H1 (cell line): ENCODE results near the gene HOXB8. TPM values are rescaled to one million over a fixed set of nuclear protein-coding genes. Genes with fewer than 3 reads are reported as not detected.

Source experiments
- ATF2 ChIP-seq: IDR thresholded peaks from 2 replicates; pipeline ENCODE4 v1.6.1; 2012; ENCODE audit warnings: low read length, inconsistent platforms
- CBX8 ChIP-seq: fragments of 300-800, 300-1000 bp; sonication (generic); IDR thresholded peaks from 2 replicates; pipeline ENCODE4 v1.7.1; 2016; ENCODE audit warnings: low read depth, low read length, borderline replicate concordance
- CHD1 ChIP-seq: IDR thresholded peaks from 2 replicates; pipeline ENCODE4 v1.6.1; 2012; ENCODE audit warnings: low read depth, low read length, improper control_type of control experiment
- CREB1 ChIP-seq: IDR thresholded peaks from 2 replicates; pipeline ENCODE4 v1.6.1; 2012; ENCODE audit warnings: inconsistent platforms
- CTBP2 ChIP-seq: IDR thresholded peaks from 2 replicates; pipeline ENCODE4 v1.7.0; 2011; ENCODE audit warnings: borderline replicate concordance, mild to moderate bottlenecking, moderate library complexity, mixed read lengths, low read length; ENCODE audit not compliant: insufficient read depth, insufficient read length
- CTCF ChIP-seq, 3 experiments: IDR thresholded peaks; 1 replicate in 2 of 3; 2 replicates in 1 of 3; pipeline versions ENCODE4 v1.5.1 to v1.6.1; 2011; ENCODE audit warnings: low read length in 3 of 3, mild to moderate bottlenecking in 3 of 3, inconsistent platforms in 2 of 3, low read depth in 1 of 3, moderate library complexity in 1 of 3; ENCODE audit not compliant: insufficient read depth in 1 of 3; ENCODE audit errors: control extremely low read depth in 1 of 3
- EGR1 ChIP-seq: IDR thresholded peaks from 2 replicates; pipeline ENCODE4 v1.6.1; 2011; ENCODE audit warnings: low read depth, low read length, borderline replicate concordance
- EP300 ChIP-seq, 2 experiments: IDR thresholded peaks; 1 replicate in 1 of 2; 2 replicates in 1 of 2; pipeline ENCODE4 v1.6.1; 2011 to 2012; ENCODE audit warnings: low read depth in 2 of 2, low read length in 2 of 2, mild to moderate bottlenecking in 2 of 2, borderline replicate concordance in 1 of 2, inconsistent platforms in 1 of 2, moderate library complexity in 1 of 2
- JUN ChIP-seq: IDR thresholded peaks from 2 replicates; pipeline ENCODE4 v1.6.1; 2011; ENCODE audit warnings: low read depth, mild to moderate bottlenecking, improper control_type of control experiment, low read length
- JUND ChIP-seq: IDR thresholded peaks from 2 replicates; pipeline ENCODE4 v1.6.1; 2011; ENCODE audit warnings: mild to moderate bottlenecking, improper control_type of control experiment, low read length
- KDM5A ChIP-seq: fragments of 200-600 bp; IDR thresholded peaks from 2 replicates; pipeline ENCODE4 v1.7.1; 2012; ENCODE audit warnings: mild to moderate bottlenecking, low read length, inconsistent platforms, mixed read lengths
- NANOG ChIP-seq: IDR thresholded peaks from 2 replicates; pipeline ENCODE4 v1.6.1; 2011; ENCODE audit warnings: low read length, low read depth, mild to moderate bottlenecking, inconsistent platforms; ENCODE audit not compliant: insufficient read depth, poor library complexity, severe bottlenecking
- POLR2AphosphoS5 ChIP-seq: IDR thresholded peaks from 2 replicates; pipeline ENCODE4 v1.6.1; 2011; ENCODE audit warnings: low read depth, low read length
- RAD21 ChIP-seq, 2 experiments: IDR thresholded peaks in 1 of 2; conservative IDR thresholded peaks in 1 of 2; 2 replicates each; pipeline ENCODE4 v1.6.1; 2011; ENCODE audit warnings: low read depth in 2 of 2, low read length in 2 of 2, improper control_type of control experiment in 1 of 2, inconsistent platforms in 1 of 2, mild to moderate bottlenecking in 1 of 2, moderate library complexity in 1 of 2
- RNF2 ChIP-seq: fragments of 200-900, 300-1000 bp; sonication (generic); IDR thresholded peaks from 2 replicates; pipeline ENCODE4 v1.7.1; 2016; ENCODE audit warnings: borderline replicate concordance, low read depth, mild to moderate bottlenecking, antibody characterized with exemption, low read length; ENCODE audit not compliant: poor library complexity, severe bottlenecking; ENCODE audit errors: missing control alignments
- SIX5 ChIP-seq: IDR thresholded peaks from 2 replicates; pipeline ENCODE4 v1.6.1; 2011; ENCODE audit warnings: mild to moderate bottlenecking, low read depth, low read length
- SP1 ChIP-seq: IDR thresholded peaks from 2 replicates; pipeline ENCODE4 v1.6.1; 2011; ENCODE audit warnings: low read depth, low read length
- SRF ChIP-seq: IDR thresholded peaks from 2 replicates; pipeline ENCODE4 v1.6.1; 2011; ENCODE audit warnings: mild to moderate bottlenecking, low read depth, low read length, moderate library complexity
- TAF7 ChIP-seq: optimal IDR thresholded peaks from 2 replicates; pipeline ENCODE3; 2011; ENCODE audit warnings: low read depth, mild to moderate bottlenecking, inconsistent platforms, low read length, moderate library complexity, borderline replicate concordance
- polyA plus RNA-seq, 7 experiments: library from polyadenylated mRNA; depleted of rRNA in 3 of 7; stranded (reverse) in 5 of 7; unstranded in 2 of 7; fragments of >200 nt in 5 of 7; fragments of 200-250 nt in 2 of 7; gene quantifications; 1 replicate in 5 of 7; 2 replicates in 1 of 7; 4 replicates in 1 of 7; pipeline versions ENCODE4 v1.2.1 to v1.2.3, GENCODE V29; 2011 to 2013; ENCODE audit warnings: missing spikeins in 2 of 7, mixed read lengths in 2 of 7
- total RNA-seq: library from RNA; stranded (reverse); fragmentation: NEBNext Ultra II Directional; extraction: Animal tissue kit (Norgen Biotek cat#: 25700); gene quantifications from 2 replicates; pipeline ENCODE4 v1.2.1, GENCODE V29; 2021

HOXB8 gene
- total and polyA plus RNA-seq, 2 of the 8 experiments (the other 6 are each of a cell fraction or from before 2014, with no cell fraction given), result not detected

- no peak for TF ChIP-seq ATF2
- TF ChIP-seq SP1, result no peak
- TF ChIP-seq SRF, result no peak
- TF ChIP-seq CBX8, result peak; percentile 46; the same call in 1 of the 2 replicates
- no peak for TF ChIP-seq RAD21 (IDR thresholded peaks at IDR 0.05 in 1 of 2, conservative IDR thresholded peaks at IDR 0.05 in 1 of 2; ENCODE audit: low read depth in 2 of 2, low read length in 2 of 2)
- TF ChIP-seq TAF7, result no peak
- TF ChIP-seq JUN, result no peak
- no peak for TF ChIP-seq JUND
- TF ChIP-seq SIX5, result no peak
- TF ChIP-seq EP300 (IDR thresholded peaks at IDR 0.05; ENCODE audit: borderline replicate concordance in 1 of 2, low read depth in 2 of 2, low read length in 2 of 2), result no peak
- no peak for TF ChIP-seq CREB1
- no peak for TF ChIP-seq KDM5A
- TF ChIP-seq NANOG, result no peak
- peak; percentile 82 for TF ChIP-seq RNF2
- no peak for TF ChIP-seq EGR1
- no peak for TF ChIP-seq CTBP2
- TF ChIP-seq POLR2AphosphoS5, result no peak
- TF ChIP-seq CTCF (IDR thresholded peaks at IDR 0.05; ENCODE audit: control extremely low read depth in 1 of 3, insufficient read depth in 1 of 3, low read depth in 1 of 3, low read length in 3 of 3), result no peak
- TF ChIP-seq CHD1, result no peak
These were observed 14.6 kb downstream of the HOXB8 start (continued) for GRCh38 chr17:48600244-48601098.
